GM23338 (cell line): ENCODE data around the gene SLC35E2B. TPM values are rescaled to one million over a fixed set of nuclear protein-coding genes. Genes with fewer than 3 reads are reported as not detected.

Experiments
- ATAC-seq: fragments of 200-7000 bp; cut with Tn5 transposase; 3 replicates; pipeline ENCODE4 v1.9.1; 2020
- DNase-seq: peaks from one replicate; pipeline ENCODE4 v3.0.0-alpha.2; 2015; ENCODE audit warnings: low spot score
- H2AFZ ChIP-seq: fragments of 200-600 bp; sonication (generic); 2 replicates; pipeline ENCODE4 v1.8.0; 2016; ENCODE audit warnings: antibody characterized with exemption, mild to moderate bottlenecking, moderate library complexity
- H3F3A ChIP-seq: fragments of 200-600 bp; sonication (generic); replicated peaks from 2 replicates; pipeline ENCODE4 v1.8.0; 2017; ENCODE audit warnings: antibody characterized with exemption, mixed run types, low read depth
- H3K27ac ChIP-seq: fragments of 200-600 bp; sonication (generic); 2 replicates; pipeline ENCODE4 v1.6.1; 2016; ENCODE audit warnings: low read depth
- H3K27me3 ChIP-seq: fragments of 200-600 bp; sonication (generic); 2 replicates; pipeline ENCODE4 v1.8.0; 2016; ENCODE audit warnings: mild to moderate bottlenecking, mixed run types, moderate library complexity; ENCODE audit not compliant: insufficient read depth
- H3K36me3 ChIP-seq: fragments of 200-600 bp; sonication (generic); 2 replicates; pipeline ENCODE4 v1.8.0; 2016; ENCODE audit warnings: mild to moderate bottlenecking; ENCODE audit not compliant: insufficient read depth
- H3K4me1 ChIP-seq: fragments of 200-600 bp; sonication (generic); 2 replicates; pipeline ENCODE4 v1.8.0; 2016; ENCODE audit warnings: mild to moderate bottlenecking, moderate library complexity; ENCODE audit not compliant: insufficient read depth
- H3K4me2 ChIP-seq: fragments of 200-600 bp; sonication (generic); 2 replicates; pipeline ENCODE4 v1.7.1; 2017; ENCODE audit warnings: mixed run types
- H3K4me3 ChIP-seq: fragments of 200-600 bp; sonication (generic); 2 replicates; pipeline ENCODE4 v1.6.1; 2016; ENCODE audit warnings: mixed run types
- H3K79me2 ChIP-seq: fragments of 200-600 bp; sonication (generic); replicated peaks from 2 replicates; pipeline ENCODE4 v1.8.0; 2017; ENCODE audit warnings: mild to moderate bottlenecking; ENCODE audit not compliant: insufficient read depth
- H3K9me2 ChIP-seq: fragments of 200-600 bp; sonication (generic); 2 replicates; pipeline ENCODE4 v1.8.0; 2017; ENCODE audit not compliant: insufficient read depth
- H4K20me1 ChIP-seq: fragments of 200-600 bp; sonication (generic); replicated peaks from 2 replicates; pipeline ENCODE4 v1.8.0; 2017; ENCODE audit warnings: mild to moderate bottlenecking; ENCODE audit not compliant: insufficient read depth
- H3K27ac Mint-ChIP-seq: 2 replicates; pipeline ENCODE4 v1.8.0; 2020; ENCODE audit warnings: inconsistent platforms, mild to moderate bottlenecking, moderate library complexity, mixed read lengths
- H3K27me3 Mint-ChIP-seq: 3 replicates; pipeline ENCODE4 v1.8.0; 2022; ENCODE audit warnings: low read depth, mild to moderate bottlenecking, moderate library complexity, mixed read lengths, inconsistent platforms; ENCODE audit not compliant: insufficient read depth, poor library complexity
- H3K36me3 Mint-ChIP-seq: 3 replicates; pipeline ENCODE4 v1.8.0; 2021; ENCODE audit warnings: low read depth, mild to moderate bottlenecking, inconsistent platforms, moderate library complexity, mixed read lengths
- H3K4me1 Mint-ChIP-seq: 3 replicates; pipeline ENCODE4 v1.8.0; 2020; ENCODE audit warnings: mild to moderate bottlenecking, inconsistent platforms, mixed read lengths
- H3K4me3 Mint-ChIP-seq: 3 replicates; pipeline ENCODE4 v1.8.0; 2021; ENCODE audit warnings: moderate library complexity, mild to moderate bottlenecking, inconsistent platforms, mixed read lengths
- H3K9me3 Mint-ChIP-seq: 3 replicates; pipeline ENCODE4 v1.8.0; 2020; ENCODE audit warnings: moderate library complexity, mild to moderate bottlenecking, inconsistent platforms, mixed read lengths
- CREB1 ChIP-seq: fragments of 250-450 bp; sonication (Bioruptor Pico); IDR thresholded peaks from 2 replicates; pipeline ENCODE4 v1.5.0; 2020; ENCODE audit warnings: low read depth, mild to moderate bottlenecking, moderate library complexity
- CTCF ChIP-seq, 2 experiments: fragments of 200-600 bp in 1 of 2; sonication (generic) in 1 of 2; conservative IDR thresholded peaks; 2 replicates each; pipeline versions ENCODE4 v1.5.1 to v1.6.1; 2016 to 2017; ENCODE audit warnings: antibody characterized with exemption in 2 of 2, low read depth in 2 of 2, mild to moderate bottlenecking in 2 of 2, moderate library complexity in 1 of 2
- EZH2 ChIP-seq: fragments of 200-600 bp; sonication (generic); IDR thresholded peaks from one replicate; pipeline ENCODE4 v1.8.0; 2017; ENCODE audit warnings: antibody characterized with exemption, mild to moderate bottlenecking, low read depth; ENCODE audit not compliant: unreplicated experiment
- EZH2phosphoT487 ChIP-seq: fragments of 200-600 bp; sonication (generic); IDR thresholded peaks from one replicate; pipeline ENCODE4 v1.8.1; 2018; ENCODE audit warnings: antibody characterized with exemption; ENCODE audit not compliant: unreplicated experiment
- JUNB ChIP-seq: IDR thresholded peaks from one replicate; pipeline ENCODE4 v1.6.1; 2016; ENCODE audit warnings: antibody characterized with exemption; ENCODE audit not compliant: unreplicated experiment
- NANOG ChIP-seq: IDR thresholded peaks from 2 replicates; pipeline ENCODE4 v1.6.1; 2016; ENCODE audit warnings: antibody characterized with exemption, borderline replicate concordance
- POLR2AphosphoS5 ChIP-seq: IDR thresholded peaks from 2 replicates; pipeline ENCODE4 v1.6.1; 2016; ENCODE audit warnings: antibody characterized with exemption, low read depth
- STAT1 ChIP-seq: IDR thresholded peaks from one replicate; pipeline ENCODE4 v1.6.1; 2016; ENCODE audit warnings: antibody characterized with exemption; ENCODE audit not compliant: unreplicated experiment
- ZNF114 ChIP-seq: fragments of 250-450 bp; sonication (Bioruptor Pico); IDR thresholded peaks from 2 replicates; pipeline ENCODE4 v1.5.0; 2020; ENCODE audit warnings: mild to moderate bottlenecking, moderate library complexity
- ZNF331 ChIP-seq: fragments of 250-450 bp; sonication (Bioruptor Pico); IDR thresholded peaks from 2 replicates; pipeline ENCODE4 v1.5.0; 2020; ENCODE audit warnings: low read depth, mild to moderate bottlenecking, moderate library complexity
- polyA plus RNA-seq: library from polyadenylated mRNA; unstranded; fragments of >200 nt; fragmentation: Nextera tagmentation; extraction: Ambion mirVana; gene quantifications from 2 replicates; pipeline ENCODE4 v1.2.1, GENCODE V29; 2016
- total RNA-seq: library from RNA; depleted of rRNA; stranded (reverse); fragments of >200 nt; shearing (Covaris generic); gene quantifications from 2 replicates; pipeline ENCODE4 v1.2.3, GENCODE V29; 2014

Gene SLC35E2B
- total and polyA plus RNA-seq, 2 experiments from 2014 or later, result 16.8 to 63.0 TPM

- Histone ChIP-seq H3K4me1 (no peaks in the 10 kb centered on the region), H3K27me3 (peaks cover 19% of the 10 kb centered on the region), H3K27ac (no peak overlapping the region), H3K36me3 (no peaks in the 10 kb centered on the region), H3K4me2 (peak overlapping the region; percentile 77), H3K4me3 (peak overlapping the region; percentile 66), H2AFZ (no peak overlapping the region), H4K20me1 (no peaks in the 10 kb centered on the region), H3K79me2 (no peaks in the 10 kb centered on the region), H3F3A (0 out of 2 replicates have a peak, but pooled peaks cover 3% of the 10 kb centered on the region), H3K9me2 (no peaks in the 10 kb centered on the region)
- H3K4me1 Mint-ChIP-seq, result no peaks in the 10 kb centered on the region
- H3K4me3 Mint-ChIP-seq, result peak overlapping the region; percentile 65
- no peaks in the 10 kb centered on the region for H3K36me3 Mint-ChIP-seq
- peak; percentile 72 for DNase-seq
- no peak overlapping the region for H3K27ac Mint-ChIP-seq
- ATAC-seq, result peak; percentile 2
- H3K9me3 Mint-ChIP-seq, result no peaks in the 10 kb centered on the region; the same call in 2 of the 3 replicates
- TF ChIP-seq JUNB (no peak), CTCF (conservative IDR thresholded peaks at IDR 0.05; ENCODE audit: low read depth in 2 of 2) (no peak), CREB1 (CRISPR knock-in tag) (no peak), ZNF114 (no peak), POLR2AphosphoS5 (no peak; the same call in 1 of the 2 replicates), STAT1 (no peak), EZH2 (no peak), NANOG (no peak)
- peaks cover 15% of the 10 kb centered on the region for H3K27me3 Mint-ChIP-seq
Observed at GRCh38 chr1:1629430-1630190, 63.0 kb downstream of the SLC35E2B start.

- Histone ChIP-seq H4K20me1 (no peaks in the 10 kb centered on the region), H3K4me3 (peak overlapping the region; percentile 66), H3F3A (0 out of 2 replicates have a peak, but pooled peaks cover 3% of the 10 kb centered on the region), H3K36me3 (no peaks in the 10 kb centered on the region), H3K9me2 (no peaks in the 10 kb centered on the region), H2AFZ (no peak overlapping the region), H3K4me2 (peak overlapping the region; percentile 77), H3K4me1 (no peaks in the 10 kb centered on the region), H3K27me3 (peaks cover 19% of the 10 kb centered on the region), H3K79me2 (no peaks in the 10 kb centered on the region), H3K27ac (no peak overlapping the region)
- no peak for TF ChIP-seq STAT1
- TF ChIP-seq EZH2phosphoT487, result no peak
- TF ChIP-seq EZH2, result no peak
- peak; percentile 74 for TF ChIP-seq POLR2AphosphoS5
- no peak for TF ChIP-seq ZNF331
- no peak for TF ChIP-seq ZNF114
- TF ChIP-seq CTCF (conservative IDR thresholded peaks at IDR 0.05; ENCODE audit: low read depth in 2 of 2), result peak in 1 of 2 experiments; percentile 8; a peak in 1 of 4 replicates
- TF ChIP-seq CREB1 (CRISPR knock-in tag), result no peak
- no peak overlapping the region for H3K27ac Mint-ChIP-seq
- peak overlapping the region; percentile 56 for H3K4me3 Mint-ChIP-seq
- H3K4me1 Mint-ChIP-seq, result no peaks in the 10 kb centered on the region
- peaks cover 18% of the 10 kb centered on the region for H3K27me3 Mint-ChIP-seq
- no peaks in the 10 kb centered on the region; the same call in 2 of the 3 replicates for H3K9me3 Mint-ChIP-seq
- ATAC-seq (peak; percentile 38), DNase-seq (peak; percentile 82)
- no peaks in the 10 kb centered on the region for H3K36me3 Mint-ChIP-seq
Observed at GRCh38 chr1:1628754-1629429, 63.7 kb downstream of the SLC35E2B start.
